Measurements from ENCODE around the gene FEM1C. TPM values are rescaled to one million over a fixed set of nuclear protein-coding genes. Genes with fewer than 3 reads are reported as not detected.

The FEM1C gene
- total and polyA plus RNA-seq, 2 experiments from 2014 or later = 12.0 to 16.5 TPM

- WGBS, 2 experiments (ENCODE audit: low coverage in 1 of 2, low lambda C conversion rate in 2 of 2, missing lambda C conversion rate in 2 of 2) = 63 to 68% methylated on average over 4 to 5 of the region's 5 CpGs
- TF ChIP-seq EZH2 (IDR thresholded peaks at IDR 0.05; ENCODE audit: insufficient read depth, poor library complexity, severe bottlenecking) (no peak), EZH2phosphoT487 (IDR thresholded peaks at IDR 0.05; ENCODE audit: insufficient read depth, low read depth) (no peak)
- H3K27me3 ChIP-seq (replicated peaks; ENCODE audit: insufficient read depth) = no peaks in the 10 kb centered on the region
- H3K9ac ChIP-seq = no peak overlapping the region
- no peaks in the 10 kb centered on the region for H3F3A ChIP-seq (ENCODE audit: insufficient read depth)
- no peaks in the 10 kb centered on the region for H3K36me3 ChIP-seq (ENCODE audit: low read depth)
- H3K4me2 ChIP-seq (ENCODE audit: unreplicated experiment) = no peak overlapping the region
- H3K27ac ChIP-seq = no peak overlapping the region
- no peak overlapping the region for H3K4me3 ChIP-seq
- H3K79me2 ChIP-seq (ENCODE audit: insufficient read depth) = no peaks in the 10 kb centered on the region
- no peak overlapping the region for H2AFZ ChIP-seq
- H3K9me3 ChIP-seq (ENCODE audit: low read depth) = no peaks in the 10 kb centered on the region
- H3K9me2 ChIP-seq (ENCODE audit: insufficient read depth) = no peaks in the 10 kb centered on the region
- DNase-seq = no peak
- in situ Hi-C loops (cut with MboI) = no loop called here
- no peaks in the 10 kb centered on the region for H3K4me1 ChIP-seq (ENCODE audit: insufficient read depth)
- no peaks in the 10 kb centered on the region for H4K20me1 ChIP-seq (ENCODE audit: insufficient read depth)
Measured at GRCh38 chr5:115496936-115497576, 47.5 kb downstream of the FEM1C start.

GRCh38 chr5:115494570-115495289 is 49.8 kb downstream of the FEM1C start:
- no peak for DNase-seq
- Histone ChIP-seq H3K79me2 (ENCODE audit: insufficient read depth) (no peaks in the 10 kb centered on the region), H3K9me2 (ENCODE audit: insufficient read depth) (no peaks in the 10 kb centered on the region), H3K9me3 (ENCODE audit: low read depth) (no peaks in the 10 kb centered on the region), H3F3A (ENCODE audit: insufficient read depth) (no peaks in the 10 kb centered on the region), H3K4me1 (ENCODE audit: insufficient read depth) (no peaks in the 10 kb centered on the region), H3K4me2 (ENCODE audit: unreplicated experiment) (no peak overlapping the region), H3K9ac (no peak overlapping the region), H2AFZ (no peak overlapping the region), H3K36me3 (ENCODE audit: low read depth) (no peaks in the 10 kb centered on the region), H4K20me1 (ENCODE audit: insufficient read depth) (no peaks in the 10 kb centered on the region), H3K27ac (no peak overlapping the region), H3K27me3 (replicated peaks; ENCODE audit: insufficient read depth) (no peaks in the 10 kb centered on the region), H3K4me3 (no peak overlapping the region)
- TF ChIP-seq EZH2phosphoT487 (IDR thresholded peaks at IDR 0.05; ENCODE audit: insufficient read depth, low read depth) (no peak), EZH2 (IDR thresholded peaks at IDR 0.05; ENCODE audit: insufficient read depth, poor library complexity, severe bottlenecking) (no peak)
- WGBS, 2 experiments (ENCODE audit: low coverage in 1 of 2, low lambda C conversion rate in 2 of 2, missing lambda C conversion rate in 2 of 2) = 51 to 65% methylated on average over 6 of the region's 6 CpGs
- in situ Hi-C loops (cut with MboI) = no loop called here

GRCh38 chr5:115490596-115490995 is 54.0 kb downstream of the FEM1C start:
- no peak for TF ChIP-seq EZH2phosphoT487 (IDR thresholded peaks at IDR 0.05; ENCODE audit: insufficient read depth, low read depth)
- TF ChIP-seq EZH2 (IDR thresholded peaks at IDR 0.05; ENCODE audit: insufficient read depth, poor library complexity, severe bottlenecking) = no peak

GRCh38 chr5:115489733-115490132 is 54.8 kb downstream of the FEM1C start:
- no peak overlapping the region for H3K4me2 ChIP-seq (ENCODE audit: unreplicated experiment)
- no peaks in the 10 kb centered on the region for H3K4me1 ChIP-seq (ENCODE audit: insufficient read depth)
- no peak overlapping the region for H3K9ac ChIP-seq
- no peaks in the 10 kb centered on the region for H3F3A ChIP-seq (ENCODE audit: insufficient read depth)
- no peaks in the 10 kb centered on the region for H3K9me2 ChIP-seq (ENCODE audit: insufficient read depth)
- H4K20me1 ChIP-seq (ENCODE audit: insufficient read depth) = no peaks in the 10 kb centered on the region
- no peak overlapping the region for H3K4me3 ChIP-seq
- no peak overlapping the region for H2AFZ ChIP-seq
- no peaks in the 10 kb centered on the region for H3K36me3 ChIP-seq (ENCODE audit: low read depth)
- no peaks in the 10 kb centered on the region for H3K79me2 ChIP-seq (ENCODE audit: insufficient read depth)
- no peaks in the 10 kb centered on the region for H3K9me3 ChIP-seq (ENCODE audit: low read depth)
- no peak for DNase-seq
- H3K27ac ChIP-seq = no peak overlapping the region
- TF ChIP-seq EZH2 (IDR thresholded peaks at IDR 0.05; ENCODE audit: insufficient read depth, poor library complexity, severe bottlenecking) = no peak
- TF ChIP-seq EZH2phosphoT487 (IDR thresholded peaks at IDR 0.05; ENCODE audit: insufficient read depth, low read depth) = no peak
- H3K27me3 ChIP-seq (replicated peaks; ENCODE audit: insufficient read depth) = no peaks in the 10 kb centered on the region
- in situ Hi-C loops (cut with MboI) = no loop called here

More at GRCh38 chr5:115490596-115490995, 54.0 kb downstream of the FEM1C start:
- Histone ChIP-seq H3F3A (ENCODE audit: insufficient read depth) (no peaks in the 10 kb centered on the region), H3K79me2 (ENCODE audit: insufficient read depth) (no peaks in the 10 kb centered on the region), H3K36me3 (ENCODE audit: low read depth) (no peaks in the 10 kb centered on the region), H3K4me3 (no peak overlapping the region), H3K4me1 (ENCODE audit: insufficient read depth) (no peaks in the 10 kb centered on the region), H3K27ac (no peak overlapping the region), H3K9me2 (ENCODE audit: insufficient read depth) (no peaks in the 10 kb centered on the region), H2AFZ (no peak overlapping the region), H3K4me2 (ENCODE audit: unreplicated experiment) (no peak overlapping the region), H3K27me3 (replicated peaks; ENCODE audit: insufficient read depth) (no peaks in the 10 kb centered on the region), H3K9me3 (ENCODE audit: low read depth) (no peaks in the 10 kb centered on the region), H3K9ac (no peak overlapping the region), H4K20me1 (ENCODE audit: insufficient read depth) (no peaks in the 10 kb centered on the region)
- in situ Hi-C loops (cut with MboI) = no loop called here
- 84 to 86% methylated on average over 2 of the region's 2 CpGs for WGBS, 2 experiments (ENCODE audit: low coverage in 1 of 2, low lambda C conversion rate in 2 of 2, missing lambda C conversion rate in 2 of 2)
- no peak for DNase-seq

All from GM23248 (cell line).